NCI-H526 (cell line): ENCODE data around the gene LFNG.

Experiments used
- DNase-seq, 2 experiments: peaks; one replicate each; lab custom pipeline; 2025; lab: John Stamatoyannopoulos, UW

The LFNG gene

GRCh38 chr7:2517678-2518507 is 1.7 kb upstream of the LFNG start:
- no peak for DNase-seq

GRCh38 chr7:2518737-2519118 is 846 bp upstream of the LFNG start:
- DNase-seq = no peak

- peak in 1 of 2 experiments; percentile 50 for DNase-seq
These were observed 672 bp downstream of the LFNG start for GRCh38 chr7:2520131-2520760.

- no peak for DNase-seq
These were observed 1.3 kb downstream of the LFNG start for GRCh38 chr7:2520761-2521290.

GRCh38 chr7:2521341-2521745 is 1.8 kb downstream of the LFNG start:
- peak in 1 of 2 experiments; percentile 50 for DNase-seq

- no peak for DNase-seq
These were observed 2.5 kb downstream of the LFNG start for GRCh38 chr7:2521952-2522591.

GRCh38 chr7:2522780-2523433 is 3.3 kb downstream of the LFNG start:
- DNase-seq = peak in 1 of 2 experiments; percentile 44

GRCh38 chr7:2523461-2523936 is 3.9 kb downstream of the LFNG start:
- DNase-seq = peak; percentile 45 to 87

GRCh38 chr7:2523941-2524807 is 4.6 kb downstream of the LFNG start:
- peak; percentile 89 to 97 for DNase-seq

- no peak for DNase-seq
These were observed 5.5 kb downstream of the LFNG start for GRCh38 chr7:2524808-2525657.

- peak in 1 of 2 experiments; percentile 37 for DNase-seq
These were observed 6.4 kb downstream of the LFNG start for GRCh38 chr7:2525658-2526630.

GRCh38 chr7:2526659-2527504 is 7.3 kb downstream of the LFNG start:
- DNase-seq = no peak

- DNase-seq = no peak
These were observed 8.2 kb downstream of the LFNG start for GRCh38 chr7:2527505-2528467.

- DNase-seq = no peak
These were observed 9.0 kb downstream of the LFNG start for GRCh38 chr7:2528481-2529095.

GRCh38 chr7:2529161-2530070 is 9.8 kb downstream of the LFNG start:
- DNase-seq = no peak
